GM21381 (cell line): Measurements from ENCODE around the gene TCF15.
"Not testable (repeated sequence)": the region's sequence is repeated elsewhere in the genome, so short reads cannot be mapped to it uniquely, and the experiment has no call there.

Experiments
- ATAC-seq: cut with Tn5 transposase; IDR thresholded peaks from one replicate; pipeline ENCODE4 v1.9.1; 2021; ENCODE audit warnings: mild to moderate bottlenecking, moderate library complexity; ENCODE audit not compliant: unreplicated experiment

Gene TCF15

GRCh38 chr20:642398-643174 is 32.5 kb upstream of the TCF15 start:
- ATAC-seq, result no peak

GRCh38 chr20:642013-642397 is 31.9 kb upstream of the TCF15 start:
- not testable (repeated sequence) for ATAC-seq

- no peak for ATAC-seq
Measured at GRCh38 chr20:641516-641875, 31.4 kb upstream of the TCF15 start.

GRCh38 chr20:640674-641515 is 30.8 kb upstream of the TCF15 start:
- no peak for ATAC-seq

GRCh38 chr20:638579-638978 is 28.5 kb upstream of the TCF15 start:
- ATAC-seq, result no peak

- no peak for ATAC-seq
Measured at GRCh38 chr20:637559-637958, 27.4 kb upstream of the TCF15 start.

- no peak for ATAC-seq
Measured at GRCh38 chr20:635893-636338, 25.8 kb upstream of the TCF15 start.

GRCh38 chr20:635028-635892 is 25.2 kb upstream of the TCF15 start:
- ATAC-seq, result no peak

- no peak for ATAC-seq
Measured at GRCh38 chr20:634148-634925, 24.2 kb upstream of the TCF15 start.

GRCh38 chr20:631101-631500 is 21.0 kb upstream of the TCF15 start:
- ATAC-seq, result no peak

GRCh38 chr20:626579-626978 is 16.5 kb upstream of the TCF15 start:
- no peak for ATAC-seq

- ATAC-seq, result no peak
Measured at GRCh38 chr20:625360-625932, 15.3 kb upstream of the TCF15 start.

- ATAC-seq, result no peak
Measured at GRCh38 chr20:623704-624103, 13.6 kb upstream of the TCF15 start.

- ATAC-seq, result no peak
Measured at GRCh38 chr20:623021-623420, 12.9 kb upstream of the TCF15 start.

- ATAC-seq, result no peak
Measured at GRCh38 chr20:622161-622560, 12.1 kb upstream of the TCF15 start.

- ATAC-seq, result no peak
Measured at GRCh38 chr20:621125-621756, 11.1 kb upstream of the TCF15 start.

GRCh38 chr20:620246-620645 is 10.1 kb upstream of the TCF15 start:
- ATAC-seq, result no peak

- no peak for ATAC-seq
Measured at GRCh38 chr20:618980-619379, 8.9 kb upstream of the TCF15 start.

- no peak for ATAC-seq
Measured at GRCh38 chr20:617934-618690, 8.0 kb upstream of the TCF15 start.
